Ascending aorta (tissue), 2 donors: ENCODE measurements around the gene GPR156. TPM values are rescaled to one million over a fixed set of nuclear protein-coding genes. Genes with fewer than 3 reads are reported as not detected.

Experiments
- DNase-seq, 2 donors: peaks; one replicate each; pipeline ENCODE4 v3.0.0-alpha.2; 2019; ENCODE audit warnings: low spot score in 2 of 2
- H3K27ac ChIP-seq, 2 donors: fragments of 200-600 bp; sonication (generic); one replicate each; pipeline ENCODE4 v1.5.1; 2016 to 2017; ENCODE audit warnings: mild to moderate bottlenecking in 1 of 2
- H3K27me3 ChIP-seq: fragments of 200-600 bp; sonication (generic); one replicate; pipeline ENCODE4 v1.5.1; 2017
- H3K36me3 ChIP-seq, 2 donors: fragments of 200-600 bp; sonication (generic); one replicate each; pipeline ENCODE4 v1.5.1; 2016
- H3K4me1 ChIP-seq, 2 donors: fragments of 200-600 bp; sonication (generic); one replicate each; pipeline ENCODE4 v1.5.1; 2016 to 2017; ENCODE audit warnings: mild to moderate bottlenecking in 1 of 2
- H3K4me3 ChIP-seq, 2 donors: fragments of 200-600 bp; sonication (generic); one replicate each; pipeline ENCODE4 v1.5.1; 2016 to 2017; ENCODE audit warnings: mild to moderate bottlenecking in 1 of 2
- H3K9me3 ChIP-seq, 2 donors: fragments of 200-600 bp; sonication (generic); one replicate each; pipeline ENCODE4 v1.5.1; 2016
- intact Hi-C: fragments of 100-400 bp; cut with DNase I; formaldehyde crosslinking; loops from one replicate; pipeline ENCODE4 v1.15.1; 2023
- total RNA-seq: library from RNA; depleted of rRNA; stranded (reverse); fragments of >200 nt; gene quantifications from one replicate; pipeline ENCODE4 v1.1.0, GENCODE V29; 2016
- TF ChIP-seq, protein P1 (sequence below), 3 experiments: fragments of 200-600 bp in 2 of 3; fragments of 450-650 bp in 1 of 3; sonication (generic) in 2 of 3; IDR thresholded peaks; one replicate each; pipeline ENCODE4 v1.5.1; 2016 to 2019; ENCODE audit warnings: antibody characterized with exemption in 3 of 3, mild to moderate bottlenecking in 1 of 3, moderate library complexity in 1 of 3

Gene GPR156
- total RNA-seq, 1 donor from 2014 or later: not detected

DNA sequence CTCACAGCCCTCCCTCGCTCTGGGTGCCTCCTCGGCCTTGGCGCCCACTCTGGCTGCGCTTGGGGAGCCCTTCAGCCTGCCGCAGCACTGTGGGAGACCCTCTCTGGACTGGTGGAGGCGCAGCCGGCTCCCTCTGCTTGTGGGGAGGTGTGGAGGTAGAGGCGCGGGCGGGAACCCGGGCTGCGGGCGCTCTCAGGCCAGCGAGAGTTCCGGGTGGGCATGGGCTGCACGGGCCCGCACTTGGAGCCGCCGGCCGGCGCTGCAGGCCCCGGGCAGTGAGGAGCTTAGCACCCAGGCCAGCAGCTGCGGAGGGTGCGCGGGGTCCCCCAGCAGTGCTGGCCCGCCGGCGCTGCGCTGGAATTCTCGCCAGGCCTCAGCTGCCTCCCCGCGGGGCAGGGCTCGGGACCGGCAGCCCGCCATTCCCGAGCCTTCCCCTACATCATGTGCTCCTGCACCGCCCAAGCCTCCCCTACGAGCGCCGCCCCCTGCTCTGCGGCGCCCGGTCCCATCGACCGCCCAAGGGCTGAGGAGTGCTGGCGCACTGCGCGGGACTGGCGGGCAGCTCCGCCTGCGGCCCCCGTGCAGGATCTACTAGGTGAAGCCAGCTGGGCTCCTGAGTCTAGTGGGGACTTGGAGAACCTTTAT, 144.8 kb downstream of the GPR156 start:
- intact Hi-C loops: no loop called here
- Histone ChIP-seq H3K36me3 (no peaks in the 10 kb centered on the region), H3K27ac (no peak overlapping the region), H3K4me3 (no peak overlapping the region), H3K27me3 (no peaks in the 10 kb centered on the region), H3K9me3 (no peaks in the 10 kb centered on the region), H3K4me1 (no peaks in the 10 kb centered on the region)
- TF ChIP-seq, protein P1, sequence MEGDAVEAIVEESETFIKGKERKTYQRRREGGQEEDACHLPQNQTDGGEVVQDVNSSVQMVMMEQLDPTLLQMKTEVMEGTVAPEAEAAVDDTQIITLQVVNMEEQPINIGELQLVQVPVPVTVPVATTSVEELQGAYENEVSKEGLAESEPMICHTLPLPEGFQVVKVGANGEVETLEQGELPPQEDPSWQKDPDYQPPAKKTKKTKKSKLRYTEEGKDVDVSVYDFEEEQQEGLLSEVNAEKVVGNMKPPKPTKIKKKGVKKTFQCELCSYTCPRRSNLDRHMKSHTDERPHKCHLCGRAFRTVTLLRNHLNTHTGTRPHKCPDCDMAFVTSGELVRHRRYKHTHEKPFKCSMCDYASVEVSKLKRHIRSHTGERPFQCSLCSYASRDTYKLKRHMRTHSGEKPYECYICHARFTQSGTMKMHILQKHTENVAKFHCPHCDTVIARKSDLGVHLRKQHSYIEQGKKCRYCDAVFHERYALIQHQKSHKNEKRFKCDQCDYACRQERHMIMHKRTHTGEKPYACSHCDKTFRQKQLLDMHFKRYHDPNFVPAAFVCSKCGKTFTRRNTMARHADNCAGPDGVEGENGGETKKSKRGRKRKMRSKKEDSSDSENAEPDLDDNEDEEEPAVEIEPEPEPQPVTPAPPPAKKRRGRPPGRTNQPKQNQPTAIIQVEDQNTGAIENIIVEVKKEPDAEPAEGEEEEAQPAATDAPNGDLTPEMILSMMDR (IDR thresholded peaks at IDR 0.05): no peak
- no peak for DNase-seq

DNA sequence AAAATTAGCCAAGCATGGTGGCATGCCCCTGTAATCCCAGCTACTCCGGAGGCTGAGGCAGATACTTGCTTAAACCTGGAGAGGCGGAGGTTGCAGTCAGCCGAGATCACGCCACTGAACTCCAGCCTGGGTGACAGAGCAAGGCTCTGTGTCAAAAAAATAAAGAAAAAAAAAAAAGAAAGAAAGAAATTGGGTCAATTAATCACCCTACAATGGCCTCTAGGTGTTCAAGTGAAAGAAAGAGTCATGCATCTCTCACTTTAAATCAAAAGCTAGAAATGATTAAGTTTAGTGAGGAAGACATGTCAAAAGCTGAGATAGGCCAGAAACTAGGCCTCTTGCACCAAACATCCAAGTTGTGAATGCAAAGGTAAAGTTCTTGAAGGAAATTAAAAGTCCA, 145.9 kb downstream of the GPR156 start:
- Histone ChIP-seq H3K4me3 (no peak overlapping the region), H3K9me3 (no peaks in the 10 kb centered on the region), H3K27me3 (no peaks in the 10 kb centered on the region), H3K36me3 (no peaks in the 10 kb centered on the region), H3K27ac (no peak overlapping the region), H3K4me1 (no peaks in the 10 kb centered on the region)
- TF ChIP-seq, protein P1 (IDR thresholded peaks at IDR 0.05): no peak
- DNase-seq: no peak
- intact Hi-C loops: no loop called here

GRCh38 chr3:120137548-120137947, 147.5 kb downstream of the GPR156 start:
- intact Hi-C loops: no loop called here
- no peaks in the 10 kb centered on the region for H3K9me3 ChIP-seq
- H3K4me1 ChIP-seq: no peaks in the 10 kb centered on the region
- H3K27ac ChIP-seq: no peak overlapping the region
- no peak for DNase-seq
- no peaks in the 10 kb centered on the region for H3K36me3 ChIP-seq
- TF ChIP-seq, protein P1 (IDR thresholded peaks at IDR 0.05): no peak
- H3K4me3 ChIP-seq: no peak overlapping the region
- H3K27me3 ChIP-seq: no peaks in the 10 kb centered on the region

DNA sequence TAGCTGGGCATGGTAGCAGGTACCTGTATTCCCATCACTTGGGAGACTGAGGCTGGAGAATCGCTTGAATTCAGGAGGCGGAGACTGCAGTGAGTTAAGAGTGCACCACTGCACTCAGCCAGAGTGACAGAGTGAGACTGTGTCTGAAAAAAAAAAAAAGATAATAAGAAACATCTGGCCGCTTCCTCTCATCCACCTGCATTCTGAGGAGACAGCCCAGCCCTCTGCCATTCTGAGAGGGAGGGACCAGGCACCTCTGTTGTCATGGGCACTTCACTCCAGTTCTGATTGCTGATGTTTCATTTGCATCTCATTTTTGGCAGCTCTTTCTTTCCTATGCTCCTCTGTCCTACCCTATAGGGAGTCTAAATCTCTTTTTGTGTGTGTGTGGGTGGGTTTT, 154.4 kb downstream of the GPR156 start:
- DNase-seq: no peak
- intact Hi-C loops: no loop called here
- TF ChIP-seq, protein P1 (IDR thresholded peaks at IDR 0.05): no peak
- Histone ChIP-seq H3K36me3 (no peaks in the 10 kb centered on the region), H3K27me3 (no peaks in the 10 kb centered on the region), H3K9me3 (no peaks in the 10 kb centered on the region), H3K4me3 (no peak overlapping the region), H3K27ac (no peak overlapping the region), H3K4me1 (no peaks in the 10 kb centered on the region)

DNA sequence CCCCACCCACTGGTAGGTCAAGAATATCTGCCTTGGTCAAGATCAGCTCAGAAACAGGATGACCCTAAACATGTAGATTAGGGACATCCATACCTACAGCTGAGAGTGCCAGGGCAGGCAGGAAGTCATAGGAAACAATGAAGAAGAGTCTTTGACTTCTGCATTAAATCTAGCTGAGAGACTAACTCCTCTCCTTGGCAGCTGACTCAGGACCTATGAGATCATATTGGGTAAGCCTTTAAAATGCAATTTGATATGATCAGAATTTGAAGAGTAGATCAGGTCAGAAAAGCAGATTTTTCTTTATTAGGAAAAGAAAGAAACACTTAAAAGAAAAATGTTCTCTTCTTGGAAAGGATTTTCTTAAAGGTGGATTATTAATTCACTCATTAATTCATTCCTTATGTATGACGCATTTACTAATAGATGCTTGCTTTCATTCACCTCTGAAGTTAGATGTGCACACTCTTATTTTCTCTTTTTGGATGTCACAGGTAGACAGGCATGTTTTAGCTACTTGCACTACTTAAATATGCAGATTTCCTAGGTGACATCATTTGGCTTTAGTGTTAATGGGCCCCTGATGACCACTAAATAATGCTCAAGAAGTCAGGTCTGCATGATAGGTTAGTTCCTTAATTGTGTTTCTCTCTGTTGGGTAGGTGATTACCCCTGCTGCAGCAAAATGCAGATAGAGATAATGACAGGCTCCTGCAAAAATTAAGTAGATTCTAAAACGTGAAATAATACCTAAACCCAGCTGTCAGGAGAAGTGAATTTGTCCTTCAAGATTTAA, 155.1 kb downstream of the GPR156 start:
- H3K27me3 ChIP-seq: no peaks in the 10 kb centered on the region
- no peaks in the 10 kb centered on the region for H3K9me3 ChIP-seq
- intact Hi-C loops: no loop called here
- TF ChIP-seq, protein P1 (IDR thresholded peaks at IDR 0.05): no peak
- H3K36me3 ChIP-seq: no peaks in the 10 kb centered on the region
- DNase-seq: no peak
- H3K27ac ChIP-seq: no peak overlapping the region
- no peak overlapping the region for H3K4me3 ChIP-seq
- no peaks in the 10 kb centered on the region for H3K4me1 ChIP-seq
